GM19035 (cell line): ENCODE results near the gene PYGB.

Experiments used
- ATAC-seq: cut with Tn5 transposase; IDR thresholded peaks from one replicate; pipeline ENCODE4 v1.9.1; 2021; ENCODE audit not compliant: unreplicated experiment

The PYGB gene

GRCh38 chr20:25215521-25215920 lies 32.4 kb upstream of the PYGB start:
- ATAC-seq, result no peak

- ATAC-seq, result no peak
These were observed 31.5 kb upstream of the PYGB start for GRCh38 chr20:25216199-25216945.

GRCh38 chr20:25217161-25218108 lies 30.4 kb upstream of the PYGB start:
- ATAC-seq, result no peak

GRCh38 chr20:25218109-25218486 lies 29.8 kb upstream of the PYGB start:
- no peak for ATAC-seq

- no peak for ATAC-seq
These were observed 29.4 kb upstream of the PYGB start for GRCh38 chr20:25218492-25218891.

- no peak for ATAC-seq
These were observed 28.5 kb upstream of the PYGB start for GRCh38 chr20:25219365-25219764.

GRCh38 chr20:25220021-25220730 lies 27.7 kb upstream of the PYGB start:
- ATAC-seq, result no peak

GRCh38 chr20:25220810-25221591 lies 26.9 kb upstream of the PYGB start:
- ATAC-seq, result no peak

- no peak for ATAC-seq
These were observed 26.1 kb upstream of the PYGB start for GRCh38 chr20:25221592-25222460.

- no peak for ATAC-seq
These were observed 25.3 kb upstream of the PYGB start for GRCh38 chr20:25222461-25223178.

GRCh38 chr20:25223179-25223661 lies 24.7 kb upstream of the PYGB start:
- no peak for ATAC-seq

GRCh38 chr20:25223765-25224720 lies 23.8 kb upstream of the PYGB start:
- ATAC-seq, result no peak

- ATAC-seq, result no peak
These were observed 22.9 kb upstream of the PYGB start for GRCh38 chr20:25224941-25225340.

- ATAC-seq, result no peak
These were observed 22.0 kb upstream of the PYGB start for GRCh38 chr20:25225642-25226432.

- no peak for ATAC-seq
These were observed 21.2 kb upstream of the PYGB start for GRCh38 chr20:25226433-25227316.

- no peak for ATAC-seq
These were observed 20.5 kb upstream of the PYGB start for GRCh38 chr20:25227317-25227831.
